K562 (cell line): ENCODE results near the gene SORL1-AS1.
A peak's percentile ranks its signal among the peaks of the same experiment; 100 is the strongest.

ENCODE experiments used
- ATAC-seq: fragments of 200-7000 bp; cut with Tn5 transposase; 3 replicates; pipeline ENCODE4 v1.9.1; 2020; ENCODE audit warnings: moderate library complexity
- BruUV-seq: library from RNA; stranded (reverse); fragments of 400-500 nt; replicated peaks from 2 replicates; lab custom pipeline; 2021; lab: Mats Ljungman, UMichigan
- CTCF ChIA-PET: fragments of 300-600 bp; formaldehyde crosslinking; extraction: SDS; loops from one replicate; lab custom pipeline; 2021; ENCODE audit warnings: low intra/inter-chr PET ratio; lab: Yijun Ruan, JAX
- POLR2A ChIA-PET: fragments of 300-600, 350-650 bp; sonication (Branson Sonifier 250); formaldehyde crosslinking; extraction: SDS; loops from one replicate; lab custom pipeline; 2021; ENCODE audit warnings: antibody characterized with exemption, inconsistent platforms; lab: Yijun Ruan, JAX
- DNase-seq, 4 experiments: peaks; one replicate each; pipeline versions ENCODE4 v3.0.0 to v3.0.0-alpha.2; 2011 to 2018; ENCODE audit warnings: low spot score in 3 of 4, mixed read lengths in 3 of 4; ENCODE audit errors: extremely low read depth in 1 of 4
- FAIRE-seq: peaks from 2 replicates; lab custom pipeline; 2011; peaks lifted over from hg19 to GRCh38; lab: Jason Lieb, UNC
- H2AFZ ChIP-seq: 2 replicates; pipeline ENCODE4 v1.6.0; 2011; ENCODE audit warnings: low read depth, low read length, control low read depth, inconsistent platforms
- H3K27ac ChIP-seq: fragments of 200-600 bp; 3 replicates; pipeline ENCODE4 v1.8.0; 2011; ENCODE audit warnings: low read depth, mild to moderate bottlenecking, control low read depth, inconsistent platforms, low read length, moderate library complexity, mixed read lengths; ENCODE audit errors: extremely low read depth
- H3K27me3 ChIP-seq, 2 experiments: fragments of 300-600 bp in 1 of 2; 2 replicates in 1 of 2; 3 replicates in 1 of 2; pipeline versions ENCODE4 v1.6.0 to v1.8.0; 2011; ENCODE audit warnings: inconsistent platforms in 2 of 2, low read length in 2 of 2, mild to moderate bottlenecking in 1 of 2, mixed read lengths in 1 of 2, moderate library complexity in 1 of 2; ENCODE audit not compliant: control insufficient read depth in 2 of 2, insufficient read depth in 2 of 2
- H3K36me3 ChIP-seq: fragments of 300-600 bp; 3 replicates; pipeline ENCODE4 v1.8.0; 2011; ENCODE audit warnings: mild to moderate bottlenecking, low read length, inconsistent platforms; ENCODE audit not compliant: control insufficient read depth, insufficient read depth
- H3K4me1 ChIP-seq, 2 experiments: fragments of 200-600 bp in 1 of 2; replicated peaks in 1 of 2; 2 replicates in 1 of 2; 3 replicates in 1 of 2; pipeline versions ENCODE4 v1.5.1 to v1.8.0; 2011; ENCODE audit warnings: inconsistent platforms in 2 of 2, low read length in 2 of 2, mild to moderate bottlenecking in 1 of 2, mixed read lengths in 1 of 2, moderate library complexity in 1 of 2; ENCODE audit not compliant: control insufficient read depth in 2 of 2, insufficient read depth in 2 of 2
- H3K4me2 ChIP-seq: 2 replicates; pipeline ENCODE4 v1.6.1; 2011; ENCODE audit warnings: low read length, control low read depth, inconsistent platforms, mixed read lengths; ENCODE audit not compliant: insufficient read depth
- H3K4me3 ChIP-seq: fragments of 200-600 bp; sonication (generic), shearing (Covaris generic); 2 replicates; pipeline ENCODE4 v1.5.1; 2016; ENCODE audit warnings: control low read depth, inconsistent platforms
- H3K79me2 ChIP-seq: fragments of 200-600 bp; 3 replicates; pipeline ENCODE4 v1.8.0; 2011; ENCODE audit warnings: low read length, inconsistent platforms; ENCODE audit not compliant: control insufficient read depth, insufficient read depth
- H3K9ac ChIP-seq, 2 experiments: 2 replicates each; pipeline versions ENCODE4 v1.6.0 to v1.6.1; 2011; ENCODE audit warnings: low read depth in 2 of 2, low read length in 2 of 2, control low read depth in 1 of 2, inconsistent platforms in 1 of 2, mild to moderate bottlenecking in 1 of 2, mixed read lengths in 1 of 2; ENCODE audit not compliant: insufficient read depth in 1 of 2
- H3K9me1 ChIP-seq: one replicate; pipeline ENCODE4 v1.6.0; 2011; ENCODE audit warnings: inconsistent platforms, mild to moderate bottlenecking, low read length, moderate library complexity; ENCODE audit not compliant: control insufficient read depth, insufficient read depth
- H3K9me3 ChIP-seq: replicated peaks from 2 replicates; pipeline ENCODE4 v1.5.1; 2011; ENCODE audit warnings: low read depth, low read length, inconsistent platforms; ENCODE audit not compliant: control insufficient read depth, insufficient read depth
- H4K20me1 ChIP-seq: replicated peaks from 2 replicates; pipeline ENCODE4 v1.6.1; 2011; ENCODE audit warnings: low read length, inconsistent platforms, mixed read lengths; ENCODE audit not compliant: control insufficient read depth, insufficient read depth
- BRD9 ChIP-seq: fragments of 450-650 bp; IDR thresholded peaks from 2 replicates; pipeline ENCODE4 v1.6.1; 2018; ENCODE audit warnings: low read depth; ENCODE audit not compliant: partially characterized antibody
- SNIP1 ChIP-seq: fragments of 450-650 bp; IDR thresholded peaks from 2 replicates; pipeline ENCODE4 v1.7.1; 2017; ENCODE audit warnings: low read depth, mild to moderate bottlenecking
- TEAD1 ChIP-seq, 2 experiments: fragments of 450-650 bp in 1 of 2; sonication (generic) in 1 of 2; formaldehyde crosslinking; IDR thresholded peaks; 2 replicates each; pipeline versions ENCODE4 v1.4.0 to v1.8.0; 2020 to 2022; ENCODE audit warnings: mild to moderate bottlenecking in 2 of 2, missing genetic modification reagents in 1 of 2
- TEAD4 ChIP-seq, 2 experiments: sonication (generic) in 1 of 2; formaldehyde crosslinking in 1 of 2; IDR thresholded peaks; 2 replicates each; pipeline versions ENCODE4 v1.6.1 to v1.8.0; 2012 to 2022; ENCODE audit warnings: borderline replicate concordance in 1 of 2, inconsistent platforms in 1 of 2, low read length in 1 of 2, mild to moderate bottlenecking in 1 of 2, missing genetic modification reagents in 1 of 2
- ZFX ChIP-seq: sonication (generic); formaldehyde crosslinking; IDR thresholded peaks from 2 replicates; pipeline ENCODE4 v1.8.0; 2022; ENCODE audit warnings: mild to moderate bottlenecking, missing genetic modification reagents, moderate library complexity
- WGBS: fragments of 100-300 bp; shearing (Covaris generic); methylation state at CpG from one replicate; pipeline ENCODE4 v1.1.6; 2016; ENCODE audit warnings: low coverage, mixed read lengths; ENCODE audit not compliant: insufficient coverage; ENCODE audit errors: missing lambda C conversion rate; 5-methylcytosine and 5-hydroxymethylcytosine counted together
- in situ Hi-C: fragments of 300-500 bp; cut with MboI; formaldehyde crosslinking; loops from 4 replicates; pipeline ENCODE4 v1.15.0; 2018; ENCODE audit warnings: inconsistent platforms, mixed read lengths
- intact Hi-C: fragments of 100-400 bp; cut with micrococcal nuclease; formaldehyde crosslinking; loops from 2 replicates; pipeline ENCODE4 v1.14.2; 2022
- TF ChIP-seq, protein P1 (sequence below), 3 experiments: IDR thresholded peaks in 2 of 3; conservative IDR thresholded peaks in 1 of 3; 2 replicates each; pipeline ENCODE4 v1.5.1; 2011 to 2012; ENCODE audit warnings: low read length in 3 of 3, mild to moderate bottlenecking in 3 of 3, control low read depth in 2 of 3, improper control_type of control experiment in 1 of 3, inconsistent platforms in 1 of 3, low read depth in 1 of 3, mixed read lengths in 1 of 3, moderate library complexity in 1 of 3; ENCODE audit not compliant: insufficient read depth in 2 of 3
- TF ChIP-seq, protein P2 (sequence below): sonication (generic); formaldehyde crosslinking; IDR thresholded peaks from 2 replicates; pipeline ENCODE4 v1.8.0; 2022; ENCODE audit warnings: mild to moderate bottlenecking, missing genetic modification reagents, borderline replicate concordance
- TF ChIP-seq, protein P3 (sequence below): fragments of 200-800 bp; sonication (Bioruptor generic); IDR thresholded peaks from 2 replicates; pipeline ENCODE4 v1.6.1; 2017; ENCODE audit warnings: missing genetic modification characterization, missing compliant biosample characterization
- TF ChIP-seq, protein P4 (sequence below): IDR thresholded peaks from 2 replicates; pipeline ENCODE4 v1.6.1; 2011; ENCODE audit warnings: borderline replicate concordance, low read depth, mild to moderate bottlenecking, moderate library complexity, low read length; ENCODE audit not compliant: insufficient read depth, poor library complexity, severe bottlenecking
- TF ChIP-seq, protein P5 (sequence below): fragments of 250-450 bp; sonication (Bioruptor Pico); IDR thresholded peaks from 2 replicates; pipeline ENCODE4 v1.5.1; 2021; ENCODE audit warnings: mild to moderate bottlenecking

SORL1-AS1 gene

DNA sequence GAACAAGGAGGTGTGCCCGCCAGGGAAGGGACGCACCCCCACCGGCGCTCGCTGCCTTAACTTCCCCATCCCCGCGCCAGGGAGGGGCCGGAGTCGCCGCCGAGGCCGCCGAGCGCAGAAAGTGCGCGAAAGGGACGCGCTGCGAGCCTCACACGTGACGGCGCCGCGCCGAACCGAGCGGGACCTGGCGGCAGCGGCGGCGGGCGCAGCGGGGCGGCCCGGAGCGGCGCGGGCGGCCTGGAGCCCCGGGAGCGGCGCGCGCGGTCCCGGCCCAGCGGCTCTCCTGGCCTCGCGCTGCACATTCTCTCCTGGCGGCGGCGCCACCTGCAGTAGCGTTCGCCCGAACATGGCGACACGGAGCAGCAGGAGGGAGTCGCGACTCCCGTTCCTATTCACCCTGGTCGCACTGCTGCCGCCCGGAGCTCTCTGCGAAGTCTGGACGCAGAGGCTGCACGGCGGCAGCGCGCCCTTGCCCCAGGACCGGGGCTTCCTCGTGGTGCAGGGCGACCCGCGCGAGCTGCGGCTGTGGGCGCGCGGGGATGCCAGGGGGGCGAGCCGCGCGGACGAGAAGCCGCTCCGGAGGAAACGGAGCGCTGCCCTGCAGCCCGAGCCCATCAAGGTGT, 670 bp downstream of the SORL1-AS1 start, which contains the start of gene SORL1:
SORL1 (plus strand) TSS at position 329 of the 623 bp plus-strand sequence; CDS start at position 347, 18 bp downstream.
- ATAC-seq (peak; percentile 94), FAIRE-seq (no peak), DNase-seq (peak; percentile 19 to 25 (median 24))
- Histone ChIP-seq H3K4me3 (peak within 1 kb of the TSS; percentile 13; the same call in 1 of the 2 replicates), H2AFZ (no peak within 1 kb of the TSS), H3K9me1 (no peaks in the 10 kb centered on the region), H3K9ac (no peak within 1 kb of the TSS), H3K4me2 (no peak within 1 kb of the TSS), H3K27me3 (peaks cover 12 to 36% of the 10 kb centered on the region in 2 experiments; a peak in 4 of 5 replicates), H3K27ac (no peak within 1 kb of the TSS), H3K4me1 (peaks cover 0 to 9% of the 10 kb centered on the region in 2 experiments; a peak in 2 of 5 replicates), H4K20me1 (no peaks in the 10 kb centered on the region), H3K79me2 (no peaks in the 10 kb centered on the region), H3K9me3 (no peaks in the 10 kb centered on the region), H3K36me3 (no peaks in the 10 kb centered on the region)
- in situ Hi-C loops (no loop called here), intact Hi-C loops (loop anchor here (10.0 kb wide), 1 partner anchor 143 kb away; no protein-coding TSS in a partner anchor)
- no TSS peak for BruUV-seq
- 10% methylated on average over 46 of the region's 89 CpGs for WGBS
- ChIA-PET CTCF (no interaction called here), POLR2A (no interaction called here)
- TF ChIP-seq ZFX (CRISPR knock-in tag) (no peak), TEAD4 (IDR thresholded peaks at IDR 0.05; ENCODE audit: low read length) (peak; percentile 22; the same call in 1 of the 2 replicates), TEAD4 (CRISPR knock-in tag; IDR thresholded peaks at IDR 0.05; ENCODE audit: borderline replicate concordance) (no peak), TEAD1 (CRISPR knock-in tag; IDR thresholded peaks at IDR 0.05) (peak in 1 of 2 experiments; percentile 75; a peak in 1 of 4 replicates), SNIP1 (no peak), BRD9 (no peak)
- TF ChIP-seq, protein P1, sequence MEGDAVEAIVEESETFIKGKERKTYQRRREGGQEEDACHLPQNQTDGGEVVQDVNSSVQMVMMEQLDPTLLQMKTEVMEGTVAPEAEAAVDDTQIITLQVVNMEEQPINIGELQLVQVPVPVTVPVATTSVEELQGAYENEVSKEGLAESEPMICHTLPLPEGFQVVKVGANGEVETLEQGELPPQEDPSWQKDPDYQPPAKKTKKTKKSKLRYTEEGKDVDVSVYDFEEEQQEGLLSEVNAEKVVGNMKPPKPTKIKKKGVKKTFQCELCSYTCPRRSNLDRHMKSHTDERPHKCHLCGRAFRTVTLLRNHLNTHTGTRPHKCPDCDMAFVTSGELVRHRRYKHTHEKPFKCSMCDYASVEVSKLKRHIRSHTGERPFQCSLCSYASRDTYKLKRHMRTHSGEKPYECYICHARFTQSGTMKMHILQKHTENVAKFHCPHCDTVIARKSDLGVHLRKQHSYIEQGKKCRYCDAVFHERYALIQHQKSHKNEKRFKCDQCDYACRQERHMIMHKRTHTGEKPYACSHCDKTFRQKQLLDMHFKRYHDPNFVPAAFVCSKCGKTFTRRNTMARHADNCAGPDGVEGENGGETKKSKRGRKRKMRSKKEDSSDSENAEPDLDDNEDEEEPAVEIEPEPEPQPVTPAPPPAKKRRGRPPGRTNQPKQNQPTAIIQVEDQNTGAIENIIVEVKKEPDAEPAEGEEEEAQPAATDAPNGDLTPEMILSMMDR (IDR thresholded peaks at IDR 0.05 in 2 of 3, conservative IDR thresholded peaks at IDR 0.05 in 1 of 3; ENCODE audit: insufficient read depth in 2 of 3, low read depth in 1 of 3, low read length in 3 of 3), result peak; percentile 16 to 37 (median 19); a peak in 3 of 6 replicates
- TF ChIP-seq, protein P2, sequence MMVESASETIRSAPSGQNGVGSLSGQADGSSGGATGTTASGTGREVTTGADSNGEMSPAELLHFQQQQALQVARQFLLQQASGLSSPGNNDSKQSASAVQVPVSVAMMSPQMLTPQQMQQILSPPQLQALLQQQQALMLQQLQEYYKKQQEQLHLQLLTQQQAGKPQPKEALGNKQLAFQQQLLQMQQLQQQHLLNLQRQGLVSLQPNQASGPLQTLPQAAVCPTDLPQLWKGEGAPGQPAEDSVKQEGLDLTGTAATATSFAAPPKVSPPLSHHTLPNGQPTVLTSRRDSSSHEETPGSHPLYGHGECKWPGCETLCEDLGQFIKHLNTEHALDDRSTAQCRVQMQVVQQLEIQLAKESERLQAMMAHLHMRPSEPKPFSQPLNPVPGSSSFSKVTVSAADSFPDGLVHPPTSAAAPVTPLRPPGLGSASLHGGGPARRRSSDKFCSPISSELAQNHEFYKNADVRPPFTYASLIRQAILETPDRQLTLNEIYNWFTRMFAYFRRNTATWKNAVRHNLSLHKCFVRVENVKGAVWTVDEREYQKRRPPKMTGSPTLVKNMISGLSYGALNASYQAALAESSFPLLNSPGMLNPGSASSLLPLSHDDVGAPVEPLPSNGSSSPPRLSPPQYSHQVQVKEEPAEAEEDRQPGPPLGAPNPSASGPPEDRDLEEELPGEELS, result no peak
- TF ChIP-seq, protein P3, sequence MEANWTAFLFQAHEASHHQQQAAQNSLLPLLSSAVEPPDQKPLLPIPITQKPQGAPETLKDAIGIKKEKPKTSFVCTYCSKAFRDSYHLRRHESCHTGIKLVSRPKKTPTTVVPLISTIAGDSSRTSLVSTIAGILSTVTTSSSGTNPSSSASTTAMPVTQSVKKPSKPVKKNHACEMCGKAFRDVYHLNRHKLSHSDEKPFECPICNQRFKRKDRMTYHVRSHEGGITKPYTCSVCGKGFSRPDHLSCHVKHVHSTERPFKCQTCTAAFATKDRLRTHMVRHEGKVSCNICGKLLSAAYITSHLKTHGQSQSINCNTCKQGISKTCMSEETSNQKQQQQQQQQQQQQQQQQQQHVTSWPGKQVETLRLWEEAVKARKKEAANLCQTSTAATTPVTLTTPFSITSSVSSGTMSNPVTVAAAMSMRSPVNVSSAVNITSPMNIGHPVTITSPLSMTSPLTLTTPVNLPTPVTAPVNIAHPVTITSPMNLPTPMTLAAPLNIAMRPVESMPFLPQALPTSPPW, result no peak
- TF ChIP-seq, protein P4, sequence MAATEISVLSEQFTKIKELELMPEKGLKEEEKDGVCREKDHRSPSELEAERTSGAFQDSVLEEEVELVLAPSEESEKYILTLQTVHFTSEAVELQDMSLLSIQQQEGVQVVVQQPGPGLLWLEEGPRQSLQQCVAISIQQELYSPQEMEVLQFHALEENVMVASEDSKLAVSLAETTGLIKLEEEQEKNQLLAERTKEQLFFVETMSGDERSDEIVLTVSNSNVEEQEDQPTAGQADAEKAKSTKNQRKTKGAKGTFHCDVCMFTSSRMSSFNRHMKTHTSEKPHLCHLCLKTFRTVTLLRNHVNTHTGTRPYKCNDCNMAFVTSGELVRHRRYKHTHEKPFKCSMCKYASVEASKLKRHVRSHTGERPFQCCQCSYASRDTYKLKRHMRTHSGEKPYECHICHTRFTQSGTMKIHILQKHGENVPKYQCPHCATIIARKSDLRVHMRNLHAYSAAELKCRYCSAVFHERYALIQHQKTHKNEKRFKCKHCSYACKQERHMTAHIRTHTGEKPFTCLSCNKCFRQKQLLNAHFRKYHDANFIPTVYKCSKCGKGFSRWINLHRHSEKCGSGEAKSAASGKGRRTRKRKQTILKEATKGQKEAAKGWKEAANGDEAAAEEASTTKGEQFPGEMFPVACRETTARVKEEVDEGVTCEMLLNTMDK, result peak; percentile 60
- TF ChIP-seq, protein P5, sequence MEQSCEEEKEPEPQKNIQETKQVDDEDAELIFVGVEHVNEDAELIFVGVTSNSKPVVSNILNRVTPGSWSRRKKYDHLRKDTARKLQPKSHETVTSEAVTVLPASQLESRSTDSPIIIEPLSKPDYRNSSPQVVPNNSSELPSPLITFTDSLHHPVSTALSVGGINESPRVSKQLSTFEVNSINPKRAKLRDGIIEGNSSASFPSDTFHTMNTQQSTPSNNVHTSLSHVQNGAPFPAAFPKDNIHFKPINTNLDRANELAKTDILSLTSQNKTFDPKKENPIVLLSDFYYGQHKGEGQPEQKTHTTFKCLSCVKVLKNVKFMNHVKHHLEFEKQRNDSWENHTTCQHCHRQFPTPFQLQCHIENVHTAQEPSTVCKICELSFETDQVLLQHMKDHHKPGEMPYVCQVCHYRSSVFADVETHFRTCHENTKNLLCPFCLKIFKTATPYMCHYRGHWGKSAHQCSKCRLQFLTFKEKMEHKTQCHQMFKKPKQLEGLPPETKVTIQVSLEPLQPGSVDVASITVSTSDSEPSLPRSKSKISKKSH, result no peak
